Spleen (tissue), 11 donors: ENCODE data around the gene SRP68. TPM values are rescaled to one million over a fixed set of nuclear protein-coding genes. Genes with fewer than 3 reads are reported as not detected.

ENCODE experiments used
- DNase-seq: peaks from one replicate; pipeline ENCODE4 v3.0.0-alpha.2; 2020
- H3K27ac ChIP-seq, 8 donors: fragments of 200-600 bp; sonication (generic) in 7 of 8; 1 replicate in 4 of 8; 2 replicates in 4 of 8; pipeline versions ENCODE4 v1.5.0 to v1.8.0; 2016 to 2021; ENCODE audit warnings: inconsistent platforms in 4 of 8, mild to moderate bottlenecking in 4 of 8, moderate library complexity in 1 of 8
- H3K27me3 ChIP-seq, 7 donors: fragments of 200-600 bp; sonication (generic) in 6 of 7; replicated peaks in 1 of 7; 1 replicate in 4 of 7; 2 replicates in 3 of 7; pipeline versions ENCODE4 v1.5.0 to v1.8.0; 2016 to 2021; ENCODE audit warnings: inconsistent platforms in 3 of 7, mild to moderate bottlenecking in 1 of 7
- H3K36me3 ChIP-seq, 6 donors: fragments of 200-600 bp; sonication (generic) in 5 of 6; 1 replicate in 4 of 6; 2 replicates in 2 of 6; pipeline versions ENCODE4 v1.5.0 to v1.8.0; 2016 to 2021; ENCODE audit warnings: inconsistent platforms in 2 of 6
- H3K4me1 ChIP-seq, 6 donors: fragments of 200-600 bp; sonication (generic) in 5 of 6; 1 replicate in 3 of 6; 2 replicates in 3 of 6; pipeline versions ENCODE4 v1.5.0 to v1.8.0; 2016 to 2021; ENCODE audit warnings: inconsistent platforms in 3 of 6
- H3K4me3 ChIP-seq, 8 donors: fragments of 200-600 bp; sonication (generic) in 7 of 8; 1 replicate in 4 of 8; 2 replicates in 4 of 8; pipeline versions ENCODE4 v1.5.0 to v1.8.0; 2016 to 2021; ENCODE audit warnings: inconsistent platforms in 4 of 8, mild to moderate bottlenecking in 4 of 8, moderate library complexity in 2 of 8
- H3K9me3 ChIP-seq, 8 donors: fragments of 200-600 bp; sonication (generic) in 7 of 8; 1 replicate in 4 of 8; 2 replicates in 4 of 8; pipeline versions ENCODE4 v1.5.0 to v1.8.0; 2016 to 2021; ENCODE audit warnings: inconsistent platforms in 4 of 8
- CTCF ChIP-seq, 11 experiments: fragments of 200-600 bp in 7 of 11; fragments of 450-650 bp in 4 of 11; sonication (generic) in 4 of 11; IDR thresholded peaks in 8 of 11; conservative IDR thresholded peaks in 3 of 11; 1 replicate in 7 of 11; 2 replicates in 4 of 11; pipeline versions ENCODE4 v1.4.0 to v1.8.0; 2016 to 2021; ENCODE audit warnings: antibody characterized with exemption in 11 of 11, inconsistent platforms in 4 of 11, mild to moderate bottlenecking in 1 of 11
- POLR2A ChIP-seq, 3 donors: fragments of 450-650 bp; IDR thresholded peaks; one replicate each; pipeline ENCODE4 v1.5.1; 2017; ENCODE audit warnings: antibody characterized with exemption in 3 of 3, mild to moderate bottlenecking in 1 of 3
- POLR2AphosphoS5 ChIP-seq, 3 donors: sonication (generic); formaldehyde crosslinking; IDR thresholded peaks; one replicate each; pipeline ENCODE4 v1.5.1; 2017; ENCODE audit warnings: antibody characterized with exemption in 3 of 3
- WGBS, 5 donors: extraction: QIAGEN DNeasy Blood & Tissue Kit in 3 of 5; methylation state at CpG; one replicate each; pipeline versions ENCODE4 v1.1.5 to v1.1.7; 2013 to 2018; 5-methylcytosine and 5-hydroxymethylcytosine counted together
- intact Hi-C: fragments of 100-400 bp; cut with DNase I; formaldehyde crosslinking; loops from one replicate; pipeline ENCODE4 v1.15.0; 2023; ENCODE audit warnings: low total_unique reads
- polyA plus RNA-seq, 3 donors: library from polyadenylated mRNA; stranded (reverse); fragments of 200-250 nt; gene quantifications; one replicate each; pipeline ENCODE4 v1.2.1, GENCODE V29; 2013
- total RNA-seq, 7 donors: library from RNA; depleted of rRNA in 3 of 7; stranded (reverse); fragments of >200 nt in 3 of 7; fragmentation: NEBNext Ultra II Directional in 4 of 7; extraction: Animal tissue kit (Norgen Biotek cat#: 25700) in 4 of 7; gene quantifications; one replicate each; pipeline versions ENCODE4 v1.1.0 to v1.2.1, GENCODE V29; 2016 to 2021
- donor health status: healthy with polysubstance abuse.
- donor health status: DM: no; HTN: no; CAD: no; lungs with moderate emphysema.
- donor health status: DM: no; HTN: no; CAD: no.
- donor health status: Bipolar disorder and iron deficiency.
- donor health status: healthy.
- donor health status: DM: no; HTN: no; CAD: no.
- donor health status: DM: yes; HTN: yes; CAD: no.

SRP68 gene
- total and polyA plus RNA-seq, 10 donors = 24.5 to 62.0 (median 49.4) TPM

GRCh38 chr17:76034428-76035350 is 37.6 kb downstream of the SRP68 start:
- 88 to 95% (median 93%) methylated on average over 13 of the region's 13 CpGs for WGBS, 5 donors
- H3K4me3 ChIP-seq = no peak overlapping the region
- no peaks in the 10 kb centered on the region for H3K9me3 ChIP-seq
- intact Hi-C loops = no loop called here
- peaks cover 0 to 34% (median 20%) of the 10 kb centered on the region in 6 donors for H3K36me3 ChIP-seq
- H3K27me3 ChIP-seq = peaks cover 0 to 13% (median 0%) of the 10 kb centered on the region in 7 donors
- TF ChIP-seq POLR2A (IDR thresholded peaks at IDR 0.05) (no peak), POLR2AphosphoS5 (IDR thresholded peaks at IDR 0.05) (no peak), CTCF (IDR thresholded peaks at IDR 0.05 in 8 of 11, conservative IDR thresholded peaks at IDR 0.05 in 3 of 11) (no peak)
- H3K4me1 ChIP-seq = peaks cover 5 to 10% (median 7%) of the 10 kb centered on the region in 6 donors
- no peak overlapping the region for H3K27ac ChIP-seq
- DNase-seq = no peak

GRCh38 chr17:76033139-76033538 is 39.2 kb downstream of the SRP68 start:
- peaks cover 0 to 13% (median 0%) of the 10 kb centered on the region in 7 donors for H3K27me3 ChIP-seq
- no peak for TF ChIP-seq POLR2A (IDR thresholded peaks at IDR 0.05)
- no peak for TF ChIP-seq CTCF (IDR thresholded peaks at IDR 0.05 in 8 of 11, conservative IDR thresholded peaks at IDR 0.05 in 3 of 11)
- no peak overlapping the region for H3K4me3 ChIP-seq
- peaks cover 0 to 18% (median 4%) of the 10 kb centered on the region in 6 donors for H3K36me3 ChIP-seq
- intact Hi-C loops = no loop called here
- no peaks in the 10 kb centered on the region for H3K9me3 ChIP-seq
- H3K4me1 ChIP-seq = peaks cover 12 to 25% (median 17%) of the 10 kb centered on the region in 6 donors
- no peak for DNase-seq
- H3K27ac ChIP-seq = no peak overlapping the region
- WGBS, 5 donors = 90 to 97% (median 94%) methylated on average over 6 of the region's 6 CpGs

- no peak overlapping the region for H3K4me3 ChIP-seq
- H3K36me3 ChIP-seq = peaks cover 0 to 14% (median 1%) of the 10 kb centered on the region in 6 donors
- peaks cover 12 to 25% (median 17%) of the 10 kb centered on the region in 6 donors for H3K4me1 ChIP-seq
- peaks cover 0 to 13% (median 0%) of the 10 kb centered on the region in 7 donors for H3K27me3 ChIP-seq
- WGBS, 5 donors = 87 to 97% (median 90%) methylated on average over 5 of the region's 5 CpGs
- H3K27ac ChIP-seq = no peak overlapping the region
- intact Hi-C loops = no loop called here
- no peaks in the 10 kb centered on the region for H3K9me3 ChIP-seq
- DNase-seq = no peak
- TF ChIP-seq POLR2A (IDR thresholded peaks at IDR 0.05) = no peak
- TF ChIP-seq CTCF (IDR thresholded peaks at IDR 0.05 in 8 of 11, conservative IDR thresholded peaks at IDR 0.05 in 3 of 11) = no peak
- no peak for TF ChIP-seq POLR2AphosphoS5 (IDR thresholded peaks at IDR 0.05)
Measured at GRCh38 chr17:76032780-76033108, 39.6 kb downstream of the SRP68 start.

- no peak overlapping the region for H3K4me3 ChIP-seq
- H3K4me1 ChIP-seq = peaks cover 12 to 25% (median 17%) of the 10 kb centered on the region in 6 donors
- TF ChIP-seq CTCF (IDR thresholded peaks at IDR 0.05 in 8 of 11, conservative IDR thresholded peaks at IDR 0.05 in 3 of 11) = no peak
- no peak for TF ChIP-seq POLR2AphosphoS5 (IDR thresholded peaks at IDR 0.05)
- TF ChIP-seq POLR2A (IDR thresholded peaks at IDR 0.05) = no peak
- no peak for DNase-seq
- WGBS, 5 donors = 78 to 88% (median 86%) methylated on average over 18 to 20 of the region's 20 CpGs
- H3K9me3 ChIP-seq = no peaks in the 10 kb centered on the region
- no peak overlapping the region for H3K27ac ChIP-seq
- peaks cover 0 to 9% (median 0%) of the 10 kb centered on the region in 6 donors for H3K36me3 ChIP-seq
- intact Hi-C loops = no loop called here
- peaks cover 0 to 13% (median 0%) of the 10 kb centered on the region in 7 donors for H3K27me3 ChIP-seq
Measured at GRCh38 chr17:76032073-76032779, 40.1 kb downstream of the SRP68 start.
